H1 (cell line): ENCODE results near the gene AMPH.
A peak's percentile ranks its signal among the peaks of the same experiment; 100 is the strongest.

Source experiments
- BCL11A ChIP-seq, 2 experiments: IDR thresholded peaks; one replicate each; pipeline ENCODE4 v1.6.1; 2011; ENCODE audit warnings: low read depth in 2 of 2, low read length in 2 of 2, mild to moderate bottlenecking in 2 of 2
- CHD2 ChIP-seq: IDR thresholded peaks from 2 replicates; pipeline ENCODE4 v1.6.1; 2012; ENCODE audit warnings: low read length, improper control_type of control experiment
- CTCF ChIP-seq, 3 experiments: IDR thresholded peaks; 1 replicate in 2 of 3; 2 replicates in 1 of 3; pipeline versions ENCODE4 v1.5.1 to v1.6.1; 2011; ENCODE audit warnings: low read length in 3 of 3, mild to moderate bottlenecking in 3 of 3, inconsistent platforms in 2 of 3, low read depth in 1 of 3, moderate library complexity in 1 of 3; ENCODE audit not compliant: insufficient read depth in 1 of 3; ENCODE audit errors: control extremely low read depth in 1 of 3
- EP300 ChIP-seq, 2 experiments: IDR thresholded peaks; 1 replicate in 1 of 2; 2 replicates in 1 of 2; pipeline ENCODE4 v1.6.1; 2011 to 2012; ENCODE audit warnings: low read depth in 2 of 2, low read length in 2 of 2, mild to moderate bottlenecking in 2 of 2, borderline replicate concordance in 1 of 2, inconsistent platforms in 1 of 2, moderate library complexity in 1 of 2
- MAX ChIP-seq: IDR thresholded peaks from 2 replicates; pipeline ENCODE4 v1.6.1; 2012; ENCODE audit warnings: inconsistent platforms
- POLR2A ChIP-seq, 2 experiments: IDR thresholded peaks; 1 replicate in 1 of 2; 2 replicates in 1 of 2; pipeline ENCODE4 v1.6.1; 2011; ENCODE audit warnings: low read depth in 2 of 2, low read length in 2 of 2, mild to moderate bottlenecking in 2 of 2; ENCODE audit errors: control extremely low read depth in 1 of 2
- POLR2AphosphoS5 ChIP-seq: IDR thresholded peaks from 2 replicates; pipeline ENCODE4 v1.6.1; 2011; ENCODE audit warnings: low read depth, low read length
- SP1 ChIP-seq: IDR thresholded peaks from 2 replicates; pipeline ENCODE4 v1.6.1; 2011; ENCODE audit warnings: low read depth, low read length
- TEAD4 ChIP-seq: IDR thresholded peaks from 2 replicates; pipeline ENCODE4 v1.6.1; 2012; ENCODE audit warnings: low read depth, low read length, inconsistent platforms, mixed read lengths
- USF2 ChIP-seq: IDR thresholded peaks from 2 replicates; pipeline ENCODE4 v1.6.1; 2011; ENCODE audit warnings: low read length, improper control_type of control experiment

- TF ChIP-seq CHD2 (no peak), SP1 (no peak), POLR2A (IDR thresholded peaks at IDR 0.05; ENCODE audit: control extremely low read depth in 1 of 2, low read depth in 2 of 2, low read length in 2 of 2) (no peak), TEAD4 (no peak), MAX (no peak), CTCF (IDR thresholded peaks at IDR 0.05; ENCODE audit: control extremely low read depth in 1 of 3, insufficient read depth in 1 of 3, low read depth in 1 of 3, low read length in 3 of 3) (peak; percentile 21 to 44 (median 23)), BCL11A (IDR thresholded peaks at IDR 0.05; ENCODE audit: low read depth in 2 of 2, low read length in 2 of 2) (no peak), POLR2AphosphoS5 (no peak), EP300 (IDR thresholded peaks at IDR 0.05; ENCODE audit: borderline replicate concordance in 1 of 2, low read depth in 2 of 2, low read length in 2 of 2) (no peak), USF2 (no peak)
Observed at GRCh38 chr7:38632411-38632810, 1.2 kb upstream of the AMPH start.
